ENCODE results near the gene TRABD.
A peak's percentile ranks its signal among the peaks of the same experiment; 100 is the strongest.
"Not testable (repeated sequence)": the region's sequence is repeated elsewhere in the genome, so short reads cannot be mapped to it uniquely, and the experiment has no call there.

The TRABD gene, protein sequence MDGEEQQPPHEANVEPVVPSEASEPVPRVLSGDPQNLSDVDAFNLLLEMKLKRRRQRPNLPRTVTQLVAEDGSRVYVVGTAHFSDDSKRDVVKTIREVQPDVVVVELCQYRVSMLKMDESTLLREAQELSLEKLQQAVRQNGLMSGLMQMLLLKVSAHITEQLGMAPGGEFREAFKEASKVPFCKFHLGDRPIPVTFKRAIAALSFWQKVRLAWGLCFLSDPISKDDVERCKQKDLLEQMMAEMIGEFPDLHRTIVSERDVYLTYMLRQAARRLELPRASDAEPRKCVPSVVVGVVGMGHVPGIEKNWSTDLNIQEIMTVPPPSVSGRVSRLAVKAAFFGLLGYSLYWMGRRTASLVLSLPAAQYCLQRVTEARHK

DNA sequence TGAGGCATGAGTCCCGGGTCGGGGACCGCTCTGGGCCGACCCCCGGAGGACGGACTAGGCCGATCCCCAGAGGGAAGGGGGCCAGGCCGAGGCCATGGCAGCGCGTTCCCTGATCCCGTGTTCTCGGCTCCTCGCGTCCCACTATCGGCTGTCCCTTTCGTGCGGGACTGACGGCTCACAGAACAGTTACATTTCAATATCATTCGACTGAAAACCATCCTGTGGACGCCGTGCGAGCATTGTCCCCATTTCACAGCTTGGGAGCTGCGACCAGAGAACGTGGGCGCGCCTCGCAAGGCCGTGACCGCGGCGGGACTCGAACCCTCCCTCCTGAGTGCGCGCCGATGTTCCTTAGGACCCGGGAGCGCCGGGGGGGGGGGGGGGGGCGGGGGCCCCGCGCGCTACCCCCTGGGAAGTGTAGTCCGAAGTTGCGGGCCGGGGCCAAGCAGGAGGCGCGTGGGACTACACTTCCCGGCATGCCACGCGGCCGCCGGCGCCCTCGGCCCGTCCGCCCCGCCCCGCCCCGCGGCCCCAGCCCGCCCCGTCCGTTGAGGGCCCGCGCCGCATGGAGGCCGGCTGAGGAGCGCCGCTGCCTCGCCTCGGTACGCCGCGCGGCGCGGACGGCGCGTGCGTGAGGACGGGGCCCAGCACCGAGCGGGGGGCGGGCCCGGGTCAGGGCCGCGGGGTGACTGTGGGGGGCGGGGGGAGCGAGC is at the start of gene TRABD:
Gene TRABD, plus strand, starts transcription at position 539 of the 713 bp plus-strand sequence. CDS start 7,148 bp downstream, outside the sequence.
- peak; percentile 69 to 77 for DNase-seq

DNA sequence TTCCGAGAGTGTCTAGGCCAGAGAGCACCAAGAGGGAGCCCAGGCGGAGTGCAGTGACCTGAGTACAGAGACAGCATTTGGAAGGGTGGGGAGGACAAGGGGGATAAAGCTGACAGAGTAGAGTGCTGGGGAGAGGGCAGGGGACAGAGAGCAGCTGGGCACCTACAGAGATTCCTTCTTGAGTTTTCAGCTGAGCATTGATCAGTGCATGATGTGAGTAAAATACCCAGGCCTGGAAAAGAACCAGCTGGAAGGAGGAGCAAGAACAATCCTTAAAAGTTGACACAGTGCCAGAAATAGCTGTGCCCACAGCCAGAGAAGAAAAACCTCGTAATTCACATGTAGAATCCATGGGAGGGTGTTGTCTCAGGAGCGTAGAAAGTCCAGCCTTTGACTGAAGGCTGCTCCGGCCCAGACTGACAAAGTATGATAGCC is 49.1 kb upstream of the TRABD start:
- DNase-seq, result no peak

DNA sequence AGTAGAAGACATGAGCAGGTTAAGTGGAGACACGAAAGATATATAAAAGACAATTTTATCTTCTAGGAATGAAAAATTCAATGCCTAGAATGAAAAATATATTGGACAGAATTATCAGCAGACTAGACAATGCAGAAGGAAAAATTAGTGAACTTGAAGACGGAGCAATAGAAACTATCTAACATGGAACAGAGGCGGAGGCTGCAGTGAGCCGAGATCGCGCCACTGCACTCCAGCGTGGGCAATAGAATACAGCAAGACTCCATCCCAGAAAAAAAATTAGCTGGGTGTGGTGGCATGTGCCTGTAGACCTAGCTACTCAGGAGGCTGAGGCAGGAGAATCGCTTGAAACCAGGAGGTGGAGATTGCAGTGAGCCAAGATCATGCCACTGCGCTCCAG is 48.4 kb upstream of the TRABD start:
- not testable (repeated sequence) for DNase-seq

DNA sequence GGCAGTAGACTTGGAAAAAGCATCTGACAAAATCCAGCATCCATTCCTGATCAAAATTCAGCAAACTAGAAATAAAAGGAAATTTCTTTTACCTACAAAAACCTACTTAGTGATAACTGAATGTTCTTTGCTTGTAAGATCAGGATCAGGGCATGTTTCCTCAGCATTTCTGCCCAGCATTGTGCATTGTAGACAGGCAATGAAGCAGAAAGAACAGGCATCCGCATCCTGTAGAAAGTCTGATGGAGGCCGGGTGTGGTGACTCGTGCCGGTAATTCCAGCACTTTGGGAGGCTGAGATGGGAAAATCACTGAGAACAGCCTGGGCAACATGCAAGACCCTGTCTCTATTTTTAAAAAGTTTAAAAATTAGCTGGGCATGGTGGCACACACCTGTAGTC is 47.7 kb upstream of the TRABD start:
- no peak for DNase-seq

DNA sequence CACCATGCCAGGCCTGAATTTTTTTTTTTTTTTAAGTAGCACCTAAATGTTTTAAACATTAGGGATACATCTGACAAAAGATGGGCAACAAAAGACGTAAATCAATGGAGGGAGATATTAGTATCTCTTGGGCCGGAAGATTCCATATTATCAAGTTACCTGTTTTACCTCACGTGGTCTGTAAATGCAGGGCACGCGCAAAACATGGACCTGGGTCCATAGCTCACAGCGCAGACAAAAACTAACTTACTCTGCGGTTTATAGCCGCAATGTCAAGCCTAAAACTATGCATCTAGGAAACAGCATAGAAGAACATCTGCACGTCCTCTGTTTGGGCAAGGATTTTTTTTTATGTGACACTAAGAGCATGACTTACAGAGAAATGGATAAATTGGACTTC is 46.7 kb upstream of the TRABD start:
- no peak for DNase-seq

DNA sequence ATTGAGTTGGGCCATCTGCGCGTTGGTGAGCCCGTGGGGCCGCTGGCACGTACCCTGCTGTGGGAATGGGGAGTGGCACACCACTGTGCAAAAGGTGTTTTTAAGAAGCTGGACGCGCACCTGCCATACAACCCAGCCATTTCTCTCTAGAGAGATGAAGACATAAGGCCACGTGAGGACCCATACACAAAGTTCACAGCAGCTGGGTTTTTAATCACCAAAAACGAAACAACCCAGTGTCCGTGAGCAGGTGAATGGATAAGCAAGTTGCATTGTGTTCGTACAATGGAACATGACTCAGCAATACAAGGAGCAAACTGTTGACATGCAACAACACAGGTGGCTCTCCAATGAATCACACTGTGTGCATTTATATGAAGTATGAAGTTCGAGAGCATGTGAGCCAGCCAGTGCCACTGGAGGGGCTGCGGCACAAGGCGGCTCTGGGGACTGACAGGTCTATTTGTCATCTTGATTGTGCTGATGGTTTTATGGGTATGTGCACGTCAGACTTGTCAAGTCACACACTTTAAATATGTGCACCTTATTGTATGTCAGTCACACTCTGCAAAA is 45.8 kb upstream of the TRABD start:
- no peak for DNase-seq

DNA sequence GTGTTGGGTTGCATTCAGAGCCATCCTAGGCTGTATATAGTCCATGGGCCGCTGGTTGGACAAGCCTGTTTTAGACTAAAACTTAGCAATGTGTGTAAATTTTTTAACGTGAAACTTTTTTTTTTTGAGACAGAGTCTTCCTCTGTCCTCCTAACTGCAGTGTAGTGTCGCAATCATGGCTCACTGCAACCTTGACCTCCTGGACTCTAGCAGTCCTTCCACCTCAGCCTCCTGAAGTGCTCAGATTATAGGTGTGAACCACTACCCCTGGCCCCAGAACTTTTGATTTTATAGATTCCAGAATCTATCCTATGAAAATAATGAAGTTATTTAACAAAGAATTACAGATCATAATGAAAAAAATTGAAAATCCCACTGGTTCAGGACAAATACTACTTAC is 45.1 kb upstream of the TRABD start:
- no peak for DNase-seq

DNA sequence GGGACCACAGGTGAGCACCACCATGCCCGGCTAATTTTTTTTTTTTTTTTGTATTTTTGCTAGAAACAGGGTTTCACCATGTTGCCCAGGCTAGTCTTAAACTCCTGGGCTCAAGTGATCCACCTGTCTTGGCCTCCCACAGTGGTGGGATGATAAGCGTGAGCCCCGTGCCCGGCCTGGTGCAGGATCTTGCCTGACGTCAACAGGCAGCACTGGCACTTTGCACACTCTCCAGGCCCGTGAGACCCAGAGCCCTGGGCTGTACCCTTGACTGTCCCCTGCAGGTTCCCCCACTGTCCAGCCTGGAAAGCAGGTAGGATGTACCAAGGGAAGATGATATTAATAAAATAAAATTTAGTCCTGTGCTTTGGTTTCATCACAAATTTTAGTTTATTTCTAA is 44.3 kb upstream of the TRABD start:
- no peak for DNase-seq

DNA sequence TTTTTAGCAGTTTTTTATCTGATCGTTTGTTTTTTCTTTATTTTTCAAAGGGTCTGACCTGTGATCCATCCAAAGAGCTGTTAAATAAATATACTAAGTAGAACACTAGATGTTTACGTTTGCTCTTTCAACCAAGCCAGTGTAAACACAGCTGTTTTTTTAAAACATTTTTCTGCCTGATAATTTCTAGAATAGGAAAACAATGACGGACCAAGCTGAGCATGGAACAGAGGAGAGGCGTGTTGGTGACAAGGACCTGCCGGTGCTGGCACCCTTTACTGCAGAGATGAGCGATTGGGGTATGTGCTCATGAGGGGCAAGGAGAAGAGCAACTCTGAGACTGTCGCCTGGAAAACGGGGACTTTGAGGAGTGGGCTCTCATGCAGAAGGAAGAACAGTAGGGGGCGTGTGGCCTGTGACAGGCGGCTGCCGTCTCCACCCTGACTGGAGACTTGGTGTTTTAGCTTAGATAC is 43.8 kb upstream of the TRABD start:
- DNase-seq, result no peak

DNA sequence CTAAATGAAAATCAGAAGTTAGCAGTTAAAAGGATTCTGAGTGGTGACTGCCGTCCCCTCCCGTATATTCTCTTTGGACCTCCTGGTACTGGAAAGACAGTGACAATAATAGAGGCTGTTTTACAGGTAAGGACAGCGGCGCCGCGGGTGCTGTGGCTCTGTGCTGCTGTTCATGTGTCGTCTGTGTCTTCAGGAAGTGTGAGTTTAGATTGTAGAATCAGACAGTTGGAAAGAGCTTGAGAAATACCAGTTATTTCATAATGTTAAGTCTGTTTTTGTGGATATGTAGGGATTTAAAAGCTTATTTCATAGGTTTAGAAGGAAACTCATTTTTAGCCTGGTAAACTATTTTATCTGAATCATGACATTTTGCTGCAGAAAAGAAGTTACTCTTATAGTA is 42.6 kb upstream of the TRABD start:
- no peak for DNase-seq

DNA sequence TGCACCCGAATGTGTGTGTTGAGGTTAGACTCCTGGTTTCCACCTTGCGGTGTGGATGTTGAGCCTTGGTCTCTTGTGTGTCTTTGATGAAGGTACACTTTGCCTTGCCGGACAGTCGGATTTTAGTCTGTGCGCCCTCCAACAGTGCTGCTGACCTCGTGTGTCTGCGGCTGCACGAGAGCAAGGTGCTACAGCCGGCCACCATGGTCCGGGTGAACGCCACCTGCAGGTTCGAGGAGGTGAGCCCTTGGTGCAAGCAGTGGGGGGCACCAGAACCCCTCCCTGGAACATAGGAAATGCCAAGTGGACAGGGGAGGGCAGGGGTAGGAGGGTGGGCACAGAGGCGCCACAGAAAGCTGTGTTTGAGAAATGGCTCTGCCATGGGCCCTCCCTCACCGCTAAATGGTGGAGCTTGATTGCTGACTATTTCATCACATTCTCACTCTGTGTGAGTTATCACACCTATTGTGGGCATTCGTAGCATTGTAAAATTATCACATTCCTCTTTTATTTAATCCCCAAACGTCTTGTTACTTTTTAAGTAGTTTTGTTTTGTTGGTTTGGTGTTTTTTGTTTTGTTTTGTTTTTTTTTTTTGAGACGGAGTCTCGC is 41.6 kb upstream of the TRABD start:
- DNase-seq, result no peak

DNA sequence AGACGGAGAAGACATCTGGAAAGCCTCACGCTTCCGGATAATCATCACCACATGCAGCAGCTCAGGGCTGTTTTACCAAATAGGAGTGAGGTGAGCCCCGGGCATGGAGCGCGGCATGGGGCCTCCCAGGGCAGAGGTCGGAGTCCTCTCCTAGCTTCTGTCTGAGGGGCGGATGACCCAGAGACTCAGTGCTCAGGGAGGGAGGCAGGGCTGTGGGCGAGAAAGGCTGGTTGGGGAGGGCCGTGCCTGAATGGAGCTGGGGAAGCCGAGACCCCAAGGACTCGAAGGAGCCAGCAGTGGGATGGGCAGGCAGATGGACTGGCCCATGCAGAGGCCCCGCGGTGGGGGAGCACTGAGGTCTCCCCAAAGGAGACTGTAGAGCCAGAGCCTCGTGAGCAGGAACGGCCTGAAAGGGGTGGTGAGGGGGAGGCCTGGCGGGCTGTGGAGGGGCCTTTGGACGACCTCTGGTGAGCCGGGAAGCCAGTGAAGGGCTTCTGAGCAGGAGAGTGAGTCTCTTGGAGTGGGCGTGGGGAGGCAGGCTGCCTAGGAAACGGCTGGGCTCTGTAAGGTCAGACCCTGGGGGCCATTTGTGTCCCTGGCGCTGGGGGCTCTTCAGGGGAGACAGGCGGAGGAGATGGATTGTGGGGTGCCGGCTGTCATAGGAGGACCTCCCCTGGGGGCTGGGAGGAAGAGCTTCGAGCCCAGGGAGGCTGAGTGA is 39.8 kb upstream of the TRABD start:
- no peak for DNase-seq

DNA sequence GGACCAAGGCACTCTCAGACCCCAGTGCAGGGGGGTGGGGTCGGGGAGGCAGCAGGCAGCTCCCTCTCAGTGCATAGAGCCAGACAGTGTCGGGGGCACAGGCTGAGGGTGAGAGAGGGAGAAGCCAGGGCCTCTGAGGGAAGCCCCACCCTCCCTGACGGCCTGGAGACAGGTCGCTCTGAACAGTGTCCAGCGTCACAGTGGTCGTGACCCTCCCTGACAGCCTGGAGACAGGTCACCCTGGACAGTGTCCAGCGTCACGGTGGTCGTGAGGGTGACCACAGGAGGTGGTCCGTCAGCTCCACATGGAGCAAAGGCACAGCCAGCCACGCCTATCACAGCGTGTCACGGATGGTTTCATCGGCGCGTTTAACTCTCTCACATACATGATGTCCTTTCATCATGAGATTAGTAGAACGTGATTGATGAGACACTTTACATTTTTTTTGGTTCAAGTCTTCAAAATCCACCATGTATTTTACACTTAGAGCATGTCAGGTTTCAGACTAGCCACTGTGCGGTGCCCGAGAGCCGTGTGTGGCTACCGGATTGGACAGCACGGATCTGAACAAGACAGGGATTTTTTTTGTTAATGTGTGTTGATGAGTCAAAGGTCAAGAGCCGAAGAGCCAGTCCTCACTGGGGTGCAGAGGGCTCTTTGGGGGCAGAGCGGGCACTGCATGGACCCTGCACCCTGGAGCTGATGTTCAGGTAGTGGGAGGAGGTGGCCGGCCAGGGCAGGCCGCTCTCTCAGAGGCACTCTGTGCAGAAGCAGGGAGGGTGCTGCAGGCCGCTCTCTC is 39.1 kb upstream of the TRABD start:
- DNase-seq, result no peak

DNA sequence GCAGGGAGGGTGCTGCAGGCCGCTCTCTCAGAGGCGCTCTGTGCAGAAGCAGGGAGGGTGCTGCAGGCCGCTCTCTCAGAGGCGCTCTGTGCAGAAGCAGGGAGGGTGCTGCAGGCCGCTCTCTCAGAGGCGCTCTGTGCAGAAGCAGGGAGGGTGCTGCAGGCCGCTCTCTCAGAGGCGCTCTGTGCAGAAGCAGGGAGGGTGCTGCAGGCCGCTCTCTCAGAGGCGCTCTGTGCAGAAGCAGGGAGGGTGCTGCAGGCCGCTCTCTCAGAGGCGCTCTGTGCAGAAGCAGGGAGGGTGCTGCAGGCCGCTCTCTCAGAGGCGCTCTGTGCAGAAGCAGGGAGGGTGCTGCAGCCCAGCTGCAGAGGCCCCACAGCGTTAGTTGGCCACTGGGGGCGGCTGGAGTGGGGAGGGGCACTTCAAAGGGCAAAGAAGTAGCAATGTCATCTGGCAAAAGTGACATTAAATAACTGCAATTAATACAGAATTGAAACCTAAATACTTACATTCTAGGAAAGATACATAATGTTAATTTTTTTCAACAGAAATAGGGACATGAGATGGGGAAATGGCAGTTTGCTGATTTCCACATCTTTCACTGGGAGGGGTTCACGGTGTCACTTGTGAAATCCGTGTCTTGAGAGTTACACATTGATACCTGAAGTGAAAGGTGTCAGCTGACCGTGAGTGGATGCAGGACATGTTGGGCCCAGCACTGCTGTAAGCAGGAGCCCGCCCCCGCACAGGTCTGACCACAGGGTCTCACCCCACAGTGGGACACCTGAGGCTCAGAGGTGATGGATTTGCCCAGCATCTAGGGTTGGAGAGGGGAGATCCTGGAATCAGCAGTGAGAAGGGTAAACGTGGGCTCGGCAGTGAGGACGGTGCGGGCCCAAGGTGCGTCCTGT is 38.2 kb upstream of the TRABD start:
- not testable (repeated sequence) for DNase-seq

DNA sequence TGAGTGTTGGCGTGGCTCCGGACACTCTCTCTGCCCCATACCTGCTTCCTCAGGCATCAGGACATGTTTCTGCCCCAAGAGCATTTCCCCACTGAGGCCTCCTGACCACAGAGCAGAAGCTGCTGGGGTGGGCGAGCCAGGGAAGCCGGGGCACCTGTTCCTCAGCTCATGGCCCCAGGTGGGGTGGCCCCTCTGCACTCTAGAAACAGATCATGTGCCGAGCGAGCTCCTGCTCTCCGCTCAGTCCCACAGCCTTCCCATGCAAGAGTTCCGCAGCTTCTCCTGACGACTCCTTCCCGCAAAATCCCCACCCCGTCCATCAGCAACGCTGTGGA is 37.6 kb upstream of the TRABD start:
- no peak for DNase-seq

DNA sequence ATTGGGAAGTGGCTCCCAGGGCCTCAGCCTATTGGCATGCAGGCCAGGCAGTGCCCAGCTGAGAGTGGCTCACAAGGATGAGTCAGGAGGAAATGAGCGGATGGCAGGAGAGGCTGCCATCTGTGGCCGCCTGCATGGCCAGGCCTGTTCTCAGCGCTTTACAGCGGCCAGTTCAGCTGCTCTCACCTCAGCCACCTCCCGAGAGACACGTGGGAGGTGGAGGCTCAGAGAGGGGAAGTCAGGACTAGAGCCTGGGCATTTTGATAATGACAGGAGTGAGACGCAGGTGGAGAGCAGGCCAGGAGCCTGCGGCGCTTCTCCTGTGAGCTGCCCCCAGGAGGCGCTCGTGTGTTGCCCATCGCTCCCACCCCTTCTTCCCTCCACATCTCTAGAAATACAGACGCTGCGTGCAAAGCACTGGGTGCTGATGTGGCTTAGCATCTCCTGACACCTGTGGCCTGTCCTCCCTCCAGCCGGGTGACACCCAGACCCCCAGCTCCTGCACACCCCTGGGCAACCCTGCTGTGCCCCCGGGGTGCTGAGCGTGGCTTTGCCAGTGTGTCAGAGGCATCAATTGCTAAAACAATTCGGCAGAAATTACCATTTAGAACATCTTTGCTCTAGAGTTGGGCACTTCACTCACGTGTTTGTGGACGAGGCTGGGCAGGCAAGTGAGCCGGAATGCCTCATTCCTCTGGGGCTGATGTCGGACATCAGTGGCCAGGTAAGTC is 36.6 kb upstream of the TRABD start:
- DNase-seq, result peak; percentile 48 to 76

DNA sequence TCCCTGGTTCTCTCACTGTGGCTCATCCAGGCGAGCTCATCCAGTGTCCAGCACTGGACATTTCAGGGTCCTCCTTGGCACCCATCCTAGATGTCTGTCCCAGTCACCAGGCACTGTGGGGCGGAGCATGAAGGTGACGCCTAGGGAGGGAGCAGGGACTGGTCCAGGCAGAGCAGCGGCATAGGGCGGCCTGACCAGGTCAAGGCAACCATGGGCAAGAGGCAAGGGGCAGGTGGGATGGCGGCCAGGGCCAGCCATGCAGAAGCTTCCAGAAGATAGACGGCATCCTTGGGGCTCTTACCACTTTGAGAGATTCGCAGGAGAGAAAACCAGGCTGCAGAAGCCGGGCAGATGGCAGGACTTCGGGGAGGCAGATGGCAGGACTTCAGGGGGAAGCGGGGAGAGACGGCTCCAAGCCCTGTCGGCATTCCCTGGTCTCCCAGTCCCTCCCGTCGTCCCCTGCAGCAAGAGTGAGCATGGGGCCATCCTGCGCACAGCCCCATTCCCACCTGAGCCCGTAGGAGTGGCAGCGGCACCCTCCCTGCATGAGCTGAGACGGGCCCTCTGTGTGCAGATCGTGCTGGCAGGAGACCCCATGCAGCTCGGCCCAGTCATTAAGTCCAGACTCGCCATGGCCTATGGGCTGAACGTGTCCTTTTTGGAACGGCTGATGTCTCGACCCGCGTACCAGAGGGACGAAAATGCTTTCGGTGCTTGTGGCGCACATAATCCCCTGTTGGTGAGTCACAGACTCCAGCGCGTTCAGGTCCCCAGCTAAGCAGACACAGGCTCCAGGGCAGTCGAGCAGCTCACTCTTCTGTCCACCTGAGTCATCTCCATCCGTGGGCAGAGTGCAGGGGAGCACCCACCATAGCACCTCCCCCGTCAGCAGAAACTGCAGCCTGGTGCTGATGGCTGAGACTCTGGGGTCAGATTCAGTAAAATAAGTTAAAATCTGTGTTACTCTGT is 35.3 kb upstream of the TRABD start:
- DNase-seq, result no peak

DNA sequence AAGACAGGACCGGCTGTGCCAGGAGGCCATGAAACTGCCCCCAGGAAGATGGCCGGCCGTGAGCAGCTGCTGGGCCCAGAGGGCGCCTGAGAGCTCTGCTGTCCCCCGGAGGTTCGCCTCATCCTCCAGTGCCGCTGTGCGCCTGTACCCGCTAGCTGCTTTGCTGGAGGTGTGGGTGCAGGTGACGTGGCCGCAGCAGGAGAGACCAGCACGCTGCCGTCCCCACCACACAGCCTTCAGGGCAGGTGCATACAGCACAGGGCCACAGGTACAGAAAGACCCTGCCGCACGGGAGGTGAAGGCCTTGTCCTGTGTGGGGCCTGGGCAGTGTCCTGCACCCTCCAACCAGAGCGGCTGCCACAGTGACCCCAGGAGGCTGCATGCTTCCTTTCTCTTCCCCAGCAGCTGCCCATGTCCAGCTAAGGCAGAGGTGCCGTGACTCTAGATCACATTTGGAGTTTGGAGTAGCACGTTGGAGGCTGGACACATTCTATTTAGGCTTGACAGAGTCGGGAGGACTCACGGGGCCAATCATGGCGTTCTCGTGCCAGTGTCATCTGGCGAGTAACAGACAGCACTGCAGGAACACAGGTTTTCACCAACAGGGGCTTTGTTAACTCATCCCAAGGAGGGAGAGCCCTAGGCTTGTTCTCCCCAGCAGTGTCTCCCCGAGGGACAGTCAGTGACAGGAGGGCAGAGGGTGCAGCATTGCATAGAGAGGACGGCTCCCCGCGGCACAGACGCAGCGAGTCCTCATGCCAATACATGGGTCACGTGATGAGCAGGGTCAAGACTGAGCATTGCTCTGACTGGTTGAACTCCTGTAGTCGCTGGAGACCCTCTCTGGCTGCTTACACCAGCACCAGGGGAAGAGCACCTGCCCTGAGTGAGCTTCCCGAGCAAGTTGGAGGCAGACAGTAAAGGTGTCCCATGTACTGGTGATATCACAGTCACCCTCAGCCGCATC is 33.9 kb upstream of the TRABD start:
- DNase-seq, result no peak
